SK-N-SH treated with all-trans-retinoic acid at 6 μM for 48 hours (cell line): ENCODE data around the gene COL24A1.

Source experiments
- BACH2 ChIP-seq: fragments of 250-450 bp; sonication (Bioruptor Pico); IDR thresholded peaks from 2 replicates; pipeline ENCODE4 v1.9.0; 2021; ENCODE audit warnings: mild to moderate bottlenecking, borderline replicate concordance
- CREB5 ChIP-seq: fragments of 250-450 bp; sonication (Bioruptor Pico); IDR thresholded peaks from 2 replicates; pipeline ENCODE4 v1.5.1; 2020; ENCODE audit warnings: low read depth, mild to moderate bottlenecking, moderate library complexity
- GLIS3 ChIP-seq: fragments of 250-450 bp; sonication (Bioruptor Pico); IDR thresholded peaks from 2 replicates; pipeline ENCODE4 v1.5.0; 2020; ENCODE audit warnings: mild to moderate bottlenecking, moderate library complexity
- SNAI2 ChIP-seq: fragments of 250-450 bp; sonication (Bioruptor Pico); IDR thresholded peaks from 2 replicates; pipeline ENCODE4 v1.5.0; 2020; ENCODE audit warnings: mild to moderate bottlenecking, moderate library complexity
- TCF4 ChIP-seq: fragments of 250-450 bp; sonication (Bioruptor Pico); IDR thresholded peaks from 2 replicates; pipeline ENCODE4 v1.8.0; 2021; ENCODE audit warnings: mild to moderate bottlenecking, moderate library complexity, borderline replicate concordance
- ZFP30 ChIP-seq: fragments of 450-650 bp; formaldehyde crosslinking; IDR thresholded peaks from 2 replicates; pipeline ENCODE4 v1.5.0; 2022; ENCODE audit warnings: mild to moderate bottlenecking, moderate library complexity
- ZNF8 ChIP-seq: fragments of 450-650 bp; formaldehyde crosslinking; IDR thresholded peaks from 2 replicates; pipeline ENCODE4 v1.5.0; 2020; ENCODE audit warnings: mild to moderate bottlenecking, moderate library complexity
- TF ChIP-seq, protein P1 (sequence below): fragments of 250-450 bp; sonication (Bioruptor Pico); IDR thresholded peaks from 2 replicates; pipeline ENCODE4 v1.8.0; 2020; ENCODE audit warnings: mild to moderate bottlenecking, moderate library complexity, borderline replicate concordance

- TF ChIP-seq, protein P1, sequence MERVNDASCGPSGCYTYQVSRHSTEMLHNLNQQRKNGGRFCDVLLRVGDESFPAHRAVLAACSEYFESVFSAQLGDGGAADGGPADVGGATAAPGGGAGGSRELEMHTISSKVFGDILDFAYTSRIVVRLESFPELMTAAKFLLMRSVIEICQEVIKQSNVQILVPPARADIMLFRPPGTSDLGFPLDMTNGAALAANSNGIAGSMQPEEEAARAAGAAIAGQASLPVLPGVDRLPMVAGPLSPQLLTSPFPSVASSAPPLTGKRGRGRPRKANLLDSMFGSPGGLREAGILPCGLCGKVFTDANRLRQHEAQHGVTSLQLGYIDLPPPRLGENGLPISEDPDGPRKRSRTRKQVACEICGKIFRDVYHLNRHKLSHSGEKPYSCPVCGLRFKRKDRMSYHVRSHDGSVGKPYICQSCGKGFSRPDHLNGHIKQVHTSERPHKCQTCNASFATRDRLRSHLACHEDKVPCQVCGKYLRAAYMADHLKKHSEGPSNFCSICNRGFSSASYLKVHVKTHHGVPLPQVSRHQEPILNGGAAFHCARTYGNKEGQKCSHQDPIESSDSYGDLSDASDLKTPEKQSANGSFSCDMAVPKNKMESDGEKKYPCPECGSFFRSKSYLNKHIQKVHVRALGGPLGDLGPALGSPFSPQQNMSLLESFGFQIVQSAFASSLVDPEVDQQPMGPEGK (CRISPR knock-in tag), result no peak
- no peak for TF ChIP-seq SNAI2 (CRISPR knock-in tag)
- TF ChIP-seq ZNF8, result no peak
- TF ChIP-seq CREB5 (CRISPR knock-in tag), result no peak
- TF ChIP-seq GLIS3 (CRISPR knock-in tag), result no peak
- TF ChIP-seq ZFP30 (CRISPR knock-in tag), result no peak
- no peak for TF ChIP-seq TCF4 (CRISPR knock-in tag)
- TF ChIP-seq BACH2 (CRISPR knock-in tag), result no peak
These were observed 56.2 kb downstream of the COL24A1 start for GRCh38 chr1:86100401-86100800.
